Measurements from ENCODE around the gene ATP6V0A1. TPM values are rescaled to one million over a fixed set of nuclear protein-coding genes. Genes with fewer than 3 reads are reported as not detected.

The ATP6V0A1 gene
- total RNA-seq, 1 experiment from 2014 or later = 55.2 TPM

DNA sequence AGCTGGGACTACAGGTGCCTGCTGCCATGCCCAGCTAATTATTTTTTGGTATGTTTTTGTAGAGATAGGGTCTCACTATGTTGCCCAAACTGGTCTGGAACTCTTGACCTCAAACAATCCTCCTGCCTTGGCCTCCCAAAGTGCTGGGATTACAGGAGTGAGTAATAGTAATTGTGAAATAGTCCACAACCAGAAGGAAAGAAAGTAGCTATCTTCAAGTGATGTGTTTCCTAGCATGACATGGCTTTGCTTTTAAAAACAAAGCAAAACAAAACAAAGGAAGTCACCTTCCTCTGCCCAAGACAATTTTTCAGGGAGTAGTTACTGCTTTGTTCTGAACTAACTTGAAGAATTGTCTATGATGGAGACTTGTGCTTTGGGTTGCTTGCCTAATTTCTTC is 27.0 kb downstream of the ATP6V0A1 start (continued):
- TF ChIP-seq, protein P1, sequence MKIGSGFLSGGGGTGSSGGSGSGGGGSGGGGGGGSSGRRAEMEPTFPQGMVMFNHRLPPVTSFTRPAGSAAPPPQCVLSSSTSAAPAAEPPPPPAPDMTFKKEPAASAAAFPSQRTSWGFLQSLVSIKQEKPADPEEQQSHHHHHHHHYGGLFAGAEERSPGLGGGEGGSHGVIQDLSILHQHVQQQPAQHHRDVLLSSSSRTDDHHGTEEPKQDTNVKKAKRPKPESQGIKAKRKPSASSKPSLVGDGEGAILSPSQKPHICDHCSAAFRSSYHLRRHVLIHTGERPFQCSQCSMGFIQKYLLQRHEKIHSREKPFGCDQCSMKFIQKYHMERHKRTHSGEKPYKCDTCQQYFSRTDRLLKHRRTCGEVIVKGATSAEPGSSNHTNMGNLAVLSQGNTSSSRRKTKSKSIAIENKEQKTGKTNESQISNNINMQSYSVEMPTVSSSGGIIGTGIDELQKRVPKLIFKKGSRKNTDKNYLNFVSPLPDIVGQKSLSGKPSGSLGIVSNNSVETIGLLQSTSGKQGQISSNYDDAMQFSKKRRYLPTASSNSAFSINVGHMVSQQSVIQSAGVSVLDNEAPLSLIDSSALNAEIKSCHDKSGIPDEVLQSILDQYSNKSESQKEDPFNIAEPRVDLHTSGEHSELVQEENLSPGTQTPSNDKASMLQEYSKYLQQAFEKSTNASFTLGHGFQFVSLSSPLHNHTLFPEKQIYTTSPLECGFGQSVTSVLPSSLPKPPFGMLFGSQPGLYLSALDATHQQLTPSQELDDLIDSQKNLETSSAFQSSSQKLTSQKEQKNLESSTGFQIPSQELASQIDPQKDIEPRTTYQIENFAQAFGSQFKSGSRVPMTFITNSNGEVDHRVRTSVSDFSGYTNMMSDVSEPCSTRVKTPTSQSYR (CRISPR knock-in tag; IDR thresholded peaks at IDR 0.05) = no peak
- no peak for TF ChIP-seq SP1 (CRISPR knock-in tag; conservative IDR thresholded peaks at IDR 0.05)
- no peak for TF ChIP-seq FOXP1 (CRISPR knock-in tag; IDR thresholded peaks at IDR 0.05; ENCODE audit: borderline replicate concordance)
- TF ChIP-seq CREB1 (CRISPR knock-in tag; IDR thresholded peaks at IDR 0.05) = no peak
- TF ChIP-seq, protein P2, sequence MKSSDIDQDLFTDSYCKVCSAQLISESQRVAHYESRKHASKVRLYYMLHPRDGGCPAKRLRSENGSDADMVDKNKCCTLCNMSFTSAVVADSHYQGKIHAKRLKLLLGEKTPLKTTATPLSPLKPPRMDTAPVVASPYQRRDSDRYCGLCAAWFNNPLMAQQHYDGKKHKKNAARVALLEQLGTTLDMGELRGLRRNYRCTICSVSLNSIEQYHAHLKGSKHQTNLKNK (CRISPR knock-in tag; IDR thresholded peaks at IDR 0.05) = no peak
- no peak for TF ChIP-seq TEAD4 (CRISPR knock-in tag; IDR thresholded peaks at IDR 0.05)

DNA sequence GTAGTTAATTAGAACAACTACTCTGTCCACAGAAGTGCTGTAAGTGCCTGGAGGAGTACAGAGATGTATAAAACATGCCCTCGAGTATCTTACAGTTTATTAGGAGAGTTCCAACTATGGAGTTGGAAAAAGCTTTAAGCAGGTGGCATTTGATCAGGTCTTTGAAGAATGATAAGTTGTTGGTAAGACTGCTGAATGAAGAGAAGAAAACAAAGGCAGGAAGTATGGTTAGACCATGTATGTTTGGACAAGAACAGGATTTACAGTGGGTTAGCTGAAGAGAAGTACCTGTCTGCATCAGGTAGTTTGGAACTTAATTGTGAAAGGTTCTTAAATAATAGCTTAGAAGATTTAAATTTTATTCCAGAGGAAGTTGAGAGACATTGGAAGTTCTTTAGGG is 29.4 kb downstream of the ATP6V0A1 start:
- Mint-ChIP-seq H3K27me3 (ENCODE audit: low read depth) (no peaks in the 10 kb centered on the region), H3K4me3 (no peak overlapping the region), H3K27ac (no peak overlapping the region), H3K36me3 (peaks cover 45% of the 10 kb centered on the region), H3K9me3 (no peaks in the 10 kb centered on the region), H3K4me1 (no peaks in the 10 kb centered on the region)
- TF ChIP-seq TEAD4 (CRISPR knock-in tag; IDR thresholded peaks at IDR 0.05) = no peak
- TF ChIP-seq, protein P3, sequence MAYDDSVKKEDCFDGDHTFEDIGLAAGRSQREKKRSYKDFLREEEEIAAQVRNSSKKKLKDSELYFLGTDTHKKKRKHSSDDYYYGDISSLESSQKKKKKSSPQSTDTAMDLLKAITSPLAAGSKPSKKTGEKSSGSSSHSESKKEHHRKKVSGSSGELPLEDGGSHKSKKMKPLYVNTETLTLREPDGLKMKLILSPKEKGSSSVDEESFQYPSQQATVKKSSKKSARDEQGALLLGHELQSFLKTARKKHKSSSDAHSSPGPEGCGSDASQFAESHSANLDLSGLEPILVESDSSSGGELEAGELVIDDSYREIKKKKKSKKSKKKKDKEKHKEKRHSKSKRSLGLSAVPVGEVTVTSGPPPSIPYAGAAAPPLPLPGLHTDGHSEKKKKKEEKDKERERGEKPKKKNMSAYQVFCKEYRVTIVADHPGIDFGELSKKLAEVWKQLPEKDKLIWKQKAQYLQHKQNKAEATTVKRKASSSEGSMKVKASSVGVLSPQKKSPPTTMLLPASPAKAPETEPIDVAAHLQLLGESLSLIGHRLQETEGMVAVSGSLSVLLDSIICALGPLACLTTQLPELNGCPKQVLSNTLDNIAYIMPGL (CRISPR knock-in tag; IDR thresholded peaks at IDR 0.05) = no peak
- no peak for TF ChIP-seq SP1 (CRISPR knock-in tag; conservative IDR thresholded peaks at IDR 0.05)
- no peak for TF ChIP-seq CREM (CRISPR knock-in tag; IDR thresholded peaks at IDR 0.05)
- TF ChIP-seq, protein P4, sequence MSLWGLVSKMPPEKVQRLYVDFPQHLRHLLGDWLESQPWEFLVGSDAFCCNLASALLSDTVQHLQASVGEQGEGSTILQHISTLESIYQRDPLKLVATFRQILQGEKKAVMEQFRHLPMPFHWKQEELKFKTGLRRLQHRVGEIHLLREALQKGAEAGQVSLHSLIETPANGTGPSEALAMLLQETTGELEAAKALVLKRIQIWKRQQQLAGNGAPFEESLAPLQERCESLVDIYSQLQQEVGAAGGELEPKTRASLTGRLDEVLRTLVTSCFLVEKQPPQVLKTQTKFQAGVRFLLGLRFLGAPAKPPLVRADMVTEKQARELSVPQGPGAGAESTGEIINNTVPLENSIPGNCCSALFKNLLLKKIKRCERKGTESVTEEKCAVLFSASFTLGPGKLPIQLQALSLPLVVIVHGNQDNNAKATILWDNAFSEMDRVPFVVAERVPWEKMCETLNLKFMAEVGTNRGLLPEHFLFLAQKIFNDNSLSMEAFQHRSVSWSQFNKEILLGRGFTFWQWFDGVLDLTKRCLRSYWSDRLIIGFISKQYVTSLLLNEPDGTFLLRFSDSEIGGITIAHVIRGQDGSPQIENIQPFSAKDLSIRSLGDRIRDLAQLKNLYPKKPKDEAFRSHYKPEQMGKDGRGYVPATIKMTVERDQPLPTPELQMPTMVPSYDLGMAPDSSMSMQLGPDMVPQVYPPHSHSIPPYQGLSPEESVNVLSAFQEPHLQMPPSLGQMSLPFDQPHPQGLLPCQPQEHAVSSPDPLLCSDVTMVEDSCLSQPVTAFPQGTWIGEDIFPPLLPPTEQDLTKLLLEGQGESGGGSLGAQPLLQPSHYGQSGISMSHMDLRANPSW (CRISPR knock-in tag; conservative IDR thresholded peaks at IDR 0.05; ENCODE audit: low read depth) = no peak
- TF ChIP-seq, protein P5, sequence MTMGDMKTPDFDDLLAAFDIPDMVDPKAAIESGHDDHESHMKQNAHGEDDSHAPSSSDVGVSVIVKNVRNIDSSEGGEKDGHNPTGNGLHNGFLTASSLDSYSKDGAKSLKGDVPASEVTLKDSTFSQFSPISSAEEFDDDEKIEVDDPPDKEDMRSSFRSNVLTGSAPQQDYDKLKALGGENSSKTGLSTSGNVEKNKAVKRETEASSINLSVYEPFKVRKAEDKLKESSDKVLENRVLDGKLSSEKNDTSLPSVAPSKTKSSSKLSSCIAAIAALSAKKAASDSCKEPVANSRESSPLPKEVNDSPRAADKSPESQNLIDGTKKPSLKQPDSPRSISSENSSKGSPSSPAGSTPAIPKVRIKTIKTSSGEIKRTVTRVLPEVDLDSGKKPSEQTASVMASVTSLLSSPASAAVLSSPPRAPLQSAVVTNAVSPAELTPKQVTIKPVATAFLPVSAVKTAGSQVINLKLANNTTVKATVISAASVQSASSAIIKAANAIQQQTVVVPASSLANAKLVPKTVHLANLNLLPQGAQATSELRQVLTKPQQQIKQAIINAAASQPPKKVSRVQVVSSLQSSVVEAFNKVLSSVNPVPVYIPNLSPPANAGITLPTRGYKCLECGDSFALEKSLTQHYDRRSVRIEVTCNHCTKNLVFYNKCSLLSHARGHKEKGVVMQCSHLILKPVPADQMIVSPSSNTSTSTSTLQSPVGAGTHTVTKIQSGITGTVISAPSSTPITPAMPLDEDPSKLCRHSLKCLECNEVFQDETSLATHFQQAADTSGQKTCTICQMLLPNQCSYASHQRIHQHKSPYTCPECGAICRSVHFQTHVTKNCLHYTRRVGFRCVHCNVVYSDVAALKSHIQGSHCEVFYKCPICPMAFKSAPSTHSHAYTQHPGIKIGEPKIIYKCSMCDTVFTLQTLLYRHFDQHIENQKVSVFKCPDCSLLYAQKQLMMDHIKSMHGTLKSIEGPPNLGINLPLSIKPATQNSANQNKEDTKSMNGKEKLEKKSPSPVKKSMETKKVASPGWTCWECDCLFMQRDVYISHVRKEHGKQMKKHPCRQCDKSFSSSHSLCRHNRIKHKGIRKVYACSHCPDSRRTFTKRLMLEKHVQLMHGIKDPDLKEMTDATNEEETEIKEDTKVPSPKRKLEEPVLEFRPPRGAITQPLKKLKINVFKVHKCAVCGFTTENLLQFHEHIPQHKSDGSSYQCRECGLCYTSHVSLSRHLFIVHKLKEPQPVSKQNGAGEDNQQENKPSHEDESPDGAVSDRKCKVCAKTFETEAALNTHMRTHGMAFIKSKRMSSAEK (CRISPR knock-in tag; IDR thresholded peaks at IDR 0.05; ENCODE audit: borderline replicate concordance) = no peak
- TF ChIP-seq, protein P6, sequence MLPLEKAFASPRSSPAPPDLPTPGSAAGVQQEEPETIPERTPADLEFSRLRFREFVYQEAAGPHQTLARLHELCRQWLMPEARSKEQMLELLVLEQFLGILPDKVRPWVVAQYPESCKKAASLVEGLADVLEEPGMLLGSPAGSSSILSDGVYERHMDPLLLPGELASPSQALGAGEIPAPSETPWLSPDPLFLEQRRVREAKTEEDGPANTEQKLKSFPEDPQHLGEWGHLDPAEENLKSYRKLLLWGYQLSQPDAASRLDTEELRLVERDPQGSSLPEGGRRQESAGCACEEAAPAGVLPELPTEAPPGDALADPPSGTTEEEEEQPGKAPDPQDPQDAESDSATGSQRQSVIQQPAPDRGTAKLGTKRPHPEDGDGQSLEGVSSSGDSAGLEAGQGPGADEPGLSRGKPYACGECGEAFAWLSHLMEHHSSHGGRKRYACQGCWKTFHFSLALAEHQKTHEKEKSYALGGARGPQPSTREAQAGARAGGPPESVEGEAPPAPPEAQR (CRISPR knock-in tag; IDR thresholded peaks at IDR 0.05) = no peak
- TF ChIP-seq, protein P7, sequence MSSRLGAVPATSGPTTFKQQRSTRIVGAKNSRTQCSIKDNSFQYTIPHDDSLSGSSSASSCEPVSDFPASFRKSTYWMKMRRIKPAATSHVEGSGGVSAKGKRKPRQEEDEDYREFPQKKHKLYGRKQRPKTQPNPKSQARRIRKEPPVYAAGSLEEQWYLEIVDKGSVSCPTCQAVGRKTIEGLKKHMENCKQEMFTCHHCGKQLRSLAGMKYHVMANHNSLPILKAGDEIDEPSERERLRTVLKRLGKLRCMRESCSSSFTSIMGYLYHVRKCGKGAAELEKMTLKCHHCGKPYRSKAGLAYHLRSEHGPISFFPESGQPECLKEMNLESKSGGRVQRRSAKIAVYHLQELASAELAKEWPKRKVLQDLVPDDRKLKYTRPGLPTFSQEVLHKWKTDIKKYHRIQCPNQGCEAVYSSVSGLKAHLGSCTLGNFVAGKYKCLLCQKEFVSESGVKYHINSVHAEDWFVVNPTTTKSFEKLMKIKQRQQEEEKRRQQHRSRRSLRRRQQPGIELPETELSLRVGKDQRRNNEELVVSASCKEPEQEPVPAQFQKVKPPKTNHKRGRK (CRISPR knock-in tag; IDR thresholded peaks at IDR 0.05; ENCODE audit: borderline replicate concordance) = no peak
- POLR2A ChIA-PET = no interaction called here
- CTCF ChIA-PET = interaction anchor here (1.1 kb wide), 1 partner anchor 30 kb away, joined by 4 read pairs; no protein-coding TSS in a partner anchor
- DNase-seq (ENCODE audit: low spot score) (no peak), ATAC-seq (no peak)
